ENCODE data around the gene LDB2.

LDB2 gene

GRCh38 chr4:16791460-16791859 is 107.0 kb downstream of the LDB2 start:
- Histone ChIP-seq H3K4me1 (ENCODE audit: control insufficient read depth, low read depth, low read length) (peaks cover 13% of the 10 kb centered on the region), H3K56ac (ENCODE audit: low read length) (no peak overlapping the region), H3K23ac (ENCODE audit: low read length) (no peak overlapping the region), H3K79me1 (ENCODE audit: low read length) (peaks cover 24% of the 10 kb centered on the region), H2AK5ac (ENCODE audit: low read length) (no peak overlapping the region), H3K4me3 (ENCODE audit: low read length) (no peak overlapping the region), H4K8ac (ENCODE audit: low read depth, low read length) (no peak overlapping the region), H2BK15ac (replicated peaks; ENCODE audit: low read depth) (no peak overlapping the region), H3K27ac (ENCODE audit: low read depth, low read length) (no peak overlapping the region), H3K4me2 (ENCODE audit: low read length) (no peak overlapping the region), H3K9ac (ENCODE audit: low read length) (no peak overlapping the region), H2BK5ac (ENCODE audit: low read length) (no peak overlapping the region), H3K27me3 (ENCODE audit: insufficient read depth, low read length, poor library complexity) (no peaks in the 10 kb centered on the region), H3K4ac (ENCODE audit: low read depth, low read length) (no peak overlapping the region), H3K79me2 (ENCODE audit: control insufficient read depth, insufficient read depth, low read length) (peaks cover 9% of the 10 kb centered on the region), H3K36me3 (ENCODE audit: control insufficient read depth, insufficient read depth, low read length) (no peaks in the 10 kb centered on the region), H3K18ac (ENCODE audit: low read length) (no peak overlapping the region), H4K5ac (ENCODE audit: low read length) (no peak overlapping the region), H2BK120ac (ENCODE audit: low read depth, low read length) (no peak overlapping the region)
- WGBS (ENCODE audit: extremely low coverage, insufficient coverage, low lambda C conversion rate): no CpG with 5 or more reads among the region's 6 CpGs
- DNase-seq: no peak

DNA sequence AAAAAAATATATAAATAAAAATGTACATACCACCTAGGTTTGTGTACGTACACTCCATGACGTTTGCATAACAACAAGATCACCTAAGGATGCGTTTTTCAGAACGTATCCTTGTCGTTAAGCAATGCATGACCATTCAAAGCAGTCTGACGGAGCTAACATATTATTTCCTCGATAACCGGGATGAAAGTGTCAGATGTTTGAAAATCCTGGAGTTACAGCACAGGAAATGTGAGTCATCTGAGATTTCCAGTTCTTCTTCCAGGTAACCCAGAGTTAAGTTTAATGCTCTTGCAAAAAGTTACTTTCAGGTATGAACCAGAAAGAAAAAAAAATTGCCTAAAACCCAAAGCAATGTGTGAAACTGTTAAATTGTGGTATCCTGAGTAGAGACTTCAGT is 107.9 kb downstream of the LDB2 start:
- Histone ChIP-seq H3K9ac (ENCODE audit: low read length) (no peak overlapping the region), H3K27me3 (ENCODE audit: insufficient read depth, low read length, poor library complexity) (no peaks in the 10 kb centered on the region), H3K18ac (ENCODE audit: low read length) (no peak overlapping the region), H3K36me3 (ENCODE audit: control insufficient read depth, insufficient read depth, low read length) (no peaks in the 10 kb centered on the region), H2BK15ac (replicated peaks; ENCODE audit: low read depth) (no peak overlapping the region), H3K4ac (ENCODE audit: low read depth, low read length) (no peak overlapping the region), H3K27ac (ENCODE audit: low read depth, low read length) (no peak overlapping the region), H3K56ac (ENCODE audit: low read length) (no peak overlapping the region), H2AK5ac (ENCODE audit: low read length) (no peak overlapping the region), H4K5ac (ENCODE audit: low read length) (no peak overlapping the region), H3K79me1 (ENCODE audit: low read length) (peaks cover 23% of the 10 kb centered on the region), H4K8ac (ENCODE audit: low read depth, low read length) (no peak overlapping the region), H3K4me1 (ENCODE audit: control insufficient read depth, low read depth, low read length) (peaks cover 14% of the 10 kb centered on the region), H2BK120ac (ENCODE audit: low read depth, low read length) (no peak overlapping the region), H3K79me2 (ENCODE audit: control insufficient read depth, insufficient read depth, low read length) (peaks cover 10% of the 10 kb centered on the region), H3K23ac (ENCODE audit: low read length) (no peak overlapping the region), H3K4me2 (ENCODE audit: low read length) (no peak overlapping the region), H3K4me3 (ENCODE audit: low read length) (no peak overlapping the region), H2BK5ac (ENCODE audit: low read length) (no peak overlapping the region)
- DNase-seq: no peak
- no CpG with 5 or more reads among the region's 8 CpGs for WGBS (ENCODE audit: extremely low coverage, insufficient coverage, low lambda C conversion rate)

DNA sequence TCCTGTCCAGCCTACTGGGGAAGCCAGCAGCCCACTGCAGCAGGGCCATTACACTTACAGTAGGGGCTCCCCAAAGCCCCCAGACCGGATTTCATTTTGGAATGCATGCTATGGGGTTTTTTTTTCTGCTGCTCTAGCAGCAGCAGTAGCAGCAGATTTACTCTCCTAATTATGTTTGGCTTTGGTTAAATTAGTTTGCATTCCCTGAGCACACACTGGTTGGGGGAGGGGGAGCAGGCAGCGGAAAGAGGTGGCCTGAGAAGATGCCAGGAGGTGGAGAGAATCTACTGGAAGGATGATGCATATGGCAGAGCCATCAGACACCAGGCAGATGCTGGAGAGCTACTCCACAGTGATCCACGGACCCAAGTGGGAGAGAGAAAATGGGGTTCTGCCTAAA is 109.6 kb downstream of the LDB2 start:
- Histone ChIP-seq H3K4me3 (ENCODE audit: low read length) (no peak overlapping the region), H3K23ac (ENCODE audit: low read length) (no peak overlapping the region), H4K8ac (ENCODE audit: low read depth, low read length) (no peak overlapping the region), H3K4me1 (ENCODE audit: control insufficient read depth, low read depth, low read length) (peaks cover 17% of the 10 kb centered on the region), H3K79me1 (ENCODE audit: low read length) (peaks cover 21% of the 10 kb centered on the region), H3K36me3 (ENCODE audit: control insufficient read depth, insufficient read depth, low read length) (peaks cover 2% of the 10 kb centered on the region), H2BK120ac (ENCODE audit: low read depth, low read length) (no peak overlapping the region), H3K9ac (ENCODE audit: low read length) (no peak overlapping the region), H2BK15ac (replicated peaks; ENCODE audit: low read depth) (no peak overlapping the region), H3K18ac (ENCODE audit: low read length) (no peak overlapping the region), H3K79me2 (ENCODE audit: control insufficient read depth, insufficient read depth, low read length) (peaks cover 14% of the 10 kb centered on the region), H4K5ac (ENCODE audit: low read length) (no peak overlapping the region), H2BK5ac (ENCODE audit: low read length) (no peak overlapping the region), H2AK5ac (ENCODE audit: low read length) (no peak overlapping the region), H3K27ac (ENCODE audit: low read depth, low read length) (no peak overlapping the region), H3K4ac (ENCODE audit: low read depth, low read length) (no peak overlapping the region), H3K4me2 (ENCODE audit: low read length) (no peak overlapping the region), H3K56ac (ENCODE audit: low read length) (no peak overlapping the region), H3K27me3 (ENCODE audit: insufficient read depth, low read length, poor library complexity) (no peaks in the 10 kb centered on the region)
- no CpG with 5 or more reads among the region's 3 CpGs for WGBS (ENCODE audit: extremely low coverage, insufficient coverage, low lambda C conversion rate)
- peak; percentile 37 for DNase-seq

DNA sequence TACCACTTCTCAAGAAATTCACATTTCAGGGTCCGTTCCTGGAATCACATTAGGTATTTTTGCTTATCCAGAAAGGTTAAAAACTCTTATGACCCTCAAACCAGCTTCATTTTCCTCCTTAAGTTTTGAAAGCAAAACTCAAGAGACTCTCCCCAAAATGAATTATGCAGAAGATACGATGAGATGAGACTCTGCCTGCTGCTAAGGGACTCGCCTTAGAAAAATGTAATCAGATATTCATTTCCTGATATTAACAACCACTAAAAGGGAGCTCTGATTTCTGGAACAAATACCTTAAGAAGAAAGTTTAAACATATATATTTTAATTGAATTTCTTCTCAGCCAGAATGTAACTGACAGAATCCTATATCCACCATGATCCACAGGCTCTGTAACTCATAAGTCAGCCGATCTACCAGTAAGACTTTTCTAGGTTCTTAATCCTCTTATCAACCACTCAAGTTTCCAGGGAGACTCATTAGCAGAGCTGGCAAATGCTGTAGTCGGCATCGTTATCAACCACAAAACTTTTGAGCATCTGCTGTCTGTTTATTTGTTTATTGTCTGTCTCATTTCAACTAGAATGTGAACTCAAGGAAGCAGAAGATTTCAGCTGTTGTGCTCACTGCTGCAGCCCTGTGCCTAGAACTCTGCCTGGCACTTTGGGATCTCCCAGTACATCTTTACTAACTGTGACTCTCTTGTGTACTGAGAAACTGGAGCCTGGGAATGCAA is 112.5 kb downstream of the LDB2 start:
- no peak overlapping the region for H3K4ac ChIP-seq (ENCODE audit: low read depth, low read length)
- no CpG with 5 or more reads among the region's 6 CpGs for WGBS (ENCODE audit: extremely low coverage, insufficient coverage, low lambda C conversion rate)
- H3K18ac ChIP-seq (ENCODE audit: low read length): no peak overlapping the region
- no peak overlapping the region for H3K23ac ChIP-seq (ENCODE audit: low read length)
- DNase-seq: peak; percentile 87
- H2AK5ac ChIP-seq (ENCODE audit: low read length): no peak overlapping the region
- H3K4me1 ChIP-seq (ENCODE audit: control insufficient read depth, low read depth, low read length): peaks cover 23% of the 10 kb centered on the region
- H3K9ac ChIP-seq (ENCODE audit: low read length): no peak overlapping the region
- H3K79me2 ChIP-seq (ENCODE audit: control insufficient read depth, insufficient read depth, low read length): peaks cover 19% of the 10 kb centered on the region
- no peak overlapping the region for H3K27ac ChIP-seq (ENCODE audit: low read depth, low read length)
- H3K4me3 ChIP-seq (ENCODE audit: low read length): no peak overlapping the region
- H2BK15ac ChIP-seq (replicated peaks; ENCODE audit: low read depth): no peak overlapping the region
- peaks cover 2% of the 10 kb centered on the region for H3K36me3 ChIP-seq (ENCODE audit: control insufficient read depth, insufficient read depth, low read length)
- H3K79me1 ChIP-seq (ENCODE audit: low read length): peaks cover 25% of the 10 kb centered on the region
- H4K5ac ChIP-seq (ENCODE audit: low read length): no peak overlapping the region
- no peak overlapping the region for H3K56ac ChIP-seq (ENCODE audit: low read length)
- no peak overlapping the region for H4K8ac ChIP-seq (ENCODE audit: low read depth, low read length)
- H2BK120ac ChIP-seq (ENCODE audit: low read depth, low read length): no peak overlapping the region
- no peaks in the 10 kb centered on the region for H3K27me3 ChIP-seq (ENCODE audit: insufficient read depth, low read length, poor library complexity)
- H2BK5ac ChIP-seq (ENCODE audit: low read length): no peak overlapping the region
- H3K4me2 ChIP-seq (ENCODE audit: low read length): no peak overlapping the region

DNA sequence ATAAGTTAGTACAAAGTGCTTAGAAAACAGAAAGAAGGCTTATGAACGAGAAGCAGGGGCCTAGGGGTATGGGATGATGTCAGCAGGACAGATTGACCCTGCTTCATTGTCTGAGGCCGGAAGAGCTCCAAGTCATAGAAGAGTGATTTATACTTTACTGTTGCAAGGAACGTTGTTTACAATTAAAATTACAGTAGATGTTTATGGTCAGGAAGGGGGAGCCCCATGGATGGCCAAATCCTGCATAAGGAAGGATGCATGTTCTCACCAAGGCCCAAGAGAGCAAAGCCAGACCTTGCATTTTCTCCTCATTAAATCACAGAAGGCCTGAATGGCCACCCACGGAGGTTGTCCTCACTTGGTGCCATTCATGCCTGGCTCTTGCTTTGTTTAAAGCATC is 115.3 kb downstream of the LDB2 start:
- H3K56ac ChIP-seq (ENCODE audit: low read length): no peak overlapping the region
- H3K79me1 ChIP-seq (ENCODE audit: low read length): peaks cover 19% of the 10 kb centered on the region
- no CpG with 5 or more reads among the region's 4 CpGs for WGBS (ENCODE audit: extremely low coverage, insufficient coverage, low lambda C conversion rate)
- DNase-seq: peak; percentile 49
- no peak overlapping the region for H2AK5ac ChIP-seq (ENCODE audit: low read length)
- H2BK120ac ChIP-seq (ENCODE audit: low read depth, low read length): no peak overlapping the region
- H3K9ac ChIP-seq (ENCODE audit: low read length): no peak overlapping the region
- peaks cover 18% of the 10 kb centered on the region for H3K79me2 ChIP-seq (ENCODE audit: control insufficient read depth, insufficient read depth, low read length)
- peaks cover 12% of the 10 kb centered on the region for H3K4me1 ChIP-seq (ENCODE audit: control insufficient read depth, low read depth, low read length)
- H3K4ac ChIP-seq (ENCODE audit: low read depth, low read length): no peak overlapping the region
- no peaks in the 10 kb centered on the region for H3K27me3 ChIP-seq (ENCODE audit: insufficient read depth, low read length, poor library complexity)
- H3K4me3 ChIP-seq (ENCODE audit: low read length): no peak overlapping the region
- H3K27ac ChIP-seq (ENCODE audit: low read depth, low read length): no peak overlapping the region
- no peak overlapping the region for H3K23ac ChIP-seq (ENCODE audit: low read length)
- H3K36me3 ChIP-seq (ENCODE audit: control insufficient read depth, insufficient read depth, low read length): peaks cover 3% of the 10 kb centered on the region
- H2BK5ac ChIP-seq (ENCODE audit: low read length): peak overlapping the region; percentile 7
- H2BK15ac ChIP-seq (replicated peaks; ENCODE audit: low read depth): no peak overlapping the region
- H4K5ac ChIP-seq (ENCODE audit: low read length): no peak overlapping the region
- H3K4me2 ChIP-seq (ENCODE audit: low read length): no peak overlapping the region
- no peak overlapping the region for H4K8ac ChIP-seq (ENCODE audit: low read depth, low read length)
- peak overlapping the region; percentile 2 for H3K18ac ChIP-seq (ENCODE audit: low read length)

Data from mesendoderm (in vitro differentiated cells).